Choroid plexus epithelial cell (primary cell): ENCODE measurements around the gene ANKRD63.

Experiments
- DNase-seq: peaks from one replicate; pipeline ENCODE4 v3.0.0-alpha.2; 2010; ENCODE audit warnings: low read depth
- H3K4me3 ChIP-seq: 2 replicates; pipeline ENCODE4 v1.5.1; 2011; ENCODE audit warnings: low read depth, mild to moderate bottlenecking, control low read depth, low read length, moderate library complexity
- TF ChIP-seq, protein P1 (sequence below): conservative IDR thresholded peaks from 2 replicates; pipeline ENCODE4 v1.5.1; 2011; ENCODE audit warnings: low read depth, mild to moderate bottlenecking, control low read depth, inconsistent platforms, low read length, moderate library complexity

ANKRD63 gene

GRCh38 chr15:40263024-40263754 is 19.7 kb downstream of the ANKRD63 start:
- TF ChIP-seq, protein P1, sequence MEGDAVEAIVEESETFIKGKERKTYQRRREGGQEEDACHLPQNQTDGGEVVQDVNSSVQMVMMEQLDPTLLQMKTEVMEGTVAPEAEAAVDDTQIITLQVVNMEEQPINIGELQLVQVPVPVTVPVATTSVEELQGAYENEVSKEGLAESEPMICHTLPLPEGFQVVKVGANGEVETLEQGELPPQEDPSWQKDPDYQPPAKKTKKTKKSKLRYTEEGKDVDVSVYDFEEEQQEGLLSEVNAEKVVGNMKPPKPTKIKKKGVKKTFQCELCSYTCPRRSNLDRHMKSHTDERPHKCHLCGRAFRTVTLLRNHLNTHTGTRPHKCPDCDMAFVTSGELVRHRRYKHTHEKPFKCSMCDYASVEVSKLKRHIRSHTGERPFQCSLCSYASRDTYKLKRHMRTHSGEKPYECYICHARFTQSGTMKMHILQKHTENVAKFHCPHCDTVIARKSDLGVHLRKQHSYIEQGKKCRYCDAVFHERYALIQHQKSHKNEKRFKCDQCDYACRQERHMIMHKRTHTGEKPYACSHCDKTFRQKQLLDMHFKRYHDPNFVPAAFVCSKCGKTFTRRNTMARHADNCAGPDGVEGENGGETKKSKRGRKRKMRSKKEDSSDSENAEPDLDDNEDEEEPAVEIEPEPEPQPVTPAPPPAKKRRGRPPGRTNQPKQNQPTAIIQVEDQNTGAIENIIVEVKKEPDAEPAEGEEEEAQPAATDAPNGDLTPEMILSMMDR = no peak
- DNase-seq = peak; percentile 94
- H3K4me3 ChIP-seq = no peak overlapping the region

- no peak overlapping the region for H3K4me3 ChIP-seq
- TF ChIP-seq, protein P1 = no peak
- no peak for DNase-seq
These were observed 23.8 kb downstream of the ANKRD63 start for GRCh38 chr15:40259021-40259420.

DNA sequence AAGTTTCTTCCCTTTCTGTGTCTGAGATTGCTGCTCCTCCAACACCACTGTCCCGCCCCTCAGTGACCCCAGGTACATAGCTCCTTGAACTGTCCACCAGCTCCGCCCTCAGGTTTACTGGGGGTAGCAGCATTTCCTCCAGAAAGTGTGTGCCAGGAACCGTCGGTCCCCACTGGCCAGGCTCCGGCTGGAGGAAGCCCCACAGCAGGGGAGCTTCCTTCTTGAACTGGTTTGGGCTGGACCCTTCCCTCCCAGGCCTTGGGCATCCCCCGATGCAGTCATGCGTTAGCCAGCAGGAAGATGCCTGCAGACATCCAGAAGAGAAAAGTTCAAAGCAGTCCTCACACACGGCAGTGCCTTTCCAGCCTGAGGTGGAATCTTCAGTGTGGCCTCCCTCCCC is 24.3 kb downstream of the ANKRD63 start:
- TF ChIP-seq, protein P1 = no peak
- H3K4me3 ChIP-seq = no peak overlapping the region
- peak; percentile 82 for DNase-seq

- TF ChIP-seq, protein P1 = no peak
- peak; percentile 40 for DNase-seq
- H3K4me3 ChIP-seq = no peak overlapping the region
These were observed 25.0 kb downstream of the ANKRD63 start for GRCh38 chr15:40257656-40258450.

GRCh38 chr15:40256638-40257235 is 26.1 kb downstream of the ANKRD63 start:
- DNase-seq = peak; percentile 88
- TF ChIP-seq, protein P1 = no peak
- no peak overlapping the region for H3K4me3 ChIP-seq

DNA sequence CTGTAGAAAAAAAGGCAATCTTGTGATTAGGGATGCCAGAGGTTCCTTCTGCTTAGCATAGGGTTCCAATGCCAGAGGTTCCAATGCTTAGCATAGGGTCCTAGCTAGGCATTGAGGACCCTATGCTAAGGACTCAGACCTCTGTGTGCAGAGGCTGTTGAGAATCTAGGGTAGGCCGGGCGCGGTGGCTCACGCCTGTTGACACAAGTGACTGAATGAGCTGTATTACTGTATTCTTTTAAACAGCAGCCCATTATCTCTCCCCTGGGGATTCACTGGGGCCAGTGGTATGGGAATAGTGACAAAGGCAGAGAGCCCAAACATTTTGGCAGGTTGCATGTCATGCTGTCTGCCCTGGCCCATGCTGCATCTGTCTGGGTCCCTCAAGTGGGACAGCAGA is 27.8 kb downstream of the ANKRD63 start:
- H3K4me3 ChIP-seq = no peak overlapping the region
- TF ChIP-seq, protein P1 = no peak
- no peak for DNase-seq
